ENCODE results near the gene LMX1A.

GRCh38 chr1:165225650-165226049 lies 130.9 kb downstream of the LMX1A start:
- TF ChIP-seq CTCF (IDR thresholded peaks at IDR 0.05) (no peak), POLR2A (IDR thresholded peaks at IDR 0.05) (no peak)

Data from esophagus squamous epithelium (tissue), 4 donors.